HG02798 (cell line): ENCODE results near the gene HBM.
"Not testable (repeated sequence)": the region's sequence is repeated elsewhere in the genome, so short reads cannot be mapped to it uniquely, and the experiment has no call there.

Experiments used
- ATAC-seq: cut with Tn5 transposase; IDR thresholded peaks from one replicate; pipeline ENCODE4 v1.9.1; 2021; ENCODE audit warnings: mild to moderate bottlenecking; ENCODE audit not compliant: unreplicated experiment, poor library complexity

Gene HBM

DNA sequence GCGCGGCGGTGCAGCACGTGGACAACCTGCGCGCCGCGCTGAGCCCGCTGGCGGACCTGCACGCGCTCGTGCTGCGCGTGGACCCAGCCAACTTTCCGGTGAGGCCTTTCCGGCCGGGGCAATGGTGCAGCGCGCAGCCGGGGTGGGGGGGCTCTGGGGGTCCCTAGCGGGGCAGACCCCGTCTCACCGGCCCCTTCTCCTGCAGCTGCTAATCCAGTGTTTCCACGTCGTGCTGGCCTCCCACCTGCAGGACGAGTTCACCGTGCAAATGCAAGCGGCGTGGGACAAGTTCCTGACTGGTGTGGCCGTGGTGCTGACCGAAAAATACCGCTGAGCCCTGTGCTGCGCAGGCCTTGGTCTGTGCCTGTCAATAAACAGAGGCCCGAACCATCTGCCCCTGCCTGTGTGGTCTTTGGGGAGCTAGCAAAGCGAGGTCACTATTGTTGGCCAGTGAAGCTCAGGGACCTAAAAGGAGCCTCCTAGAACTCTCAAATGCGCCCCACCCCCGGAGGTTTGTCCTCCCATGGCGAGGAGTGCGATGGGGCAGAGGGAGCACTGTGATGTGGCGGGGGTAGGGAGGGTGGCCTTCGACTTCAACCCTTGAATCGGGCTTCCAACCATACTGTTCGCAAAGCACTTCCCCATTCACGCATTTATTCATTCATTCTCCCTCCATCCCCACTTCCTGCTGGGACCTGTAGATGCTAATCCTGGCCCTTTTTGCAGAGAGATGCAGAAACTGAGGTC is 770 bp downstream of the HBM start:
- ATAC-seq: no peak

DNA sequence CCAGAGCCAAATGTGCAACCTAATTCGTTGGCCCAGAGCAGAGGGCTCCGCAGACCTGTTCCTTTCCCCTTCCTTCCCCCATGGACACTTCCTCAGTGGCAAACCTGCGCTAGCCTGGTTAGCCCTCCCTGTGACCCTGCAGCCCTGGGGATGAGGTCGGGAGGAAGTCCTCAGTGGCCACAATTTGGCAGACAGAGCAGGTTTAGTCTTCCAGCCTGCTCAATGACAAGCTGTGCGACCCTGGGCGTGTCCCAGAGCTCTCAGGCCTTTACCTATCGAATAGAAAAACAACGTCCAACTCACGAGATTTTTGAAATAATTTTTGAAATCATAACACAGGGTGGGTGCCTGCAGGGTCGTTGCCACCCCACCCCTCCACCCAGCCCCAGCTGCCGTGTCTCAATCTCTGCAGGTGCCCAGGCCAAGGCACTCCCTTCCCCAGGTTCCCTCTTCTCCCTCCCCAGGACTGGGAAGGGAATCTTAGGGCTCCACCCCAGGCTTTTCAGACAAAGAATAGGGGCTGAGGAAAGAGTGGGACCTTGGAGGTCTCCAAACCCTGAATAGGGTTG is 1.4 kb downstream of the HBM start:
- ATAC-seq: no peak

DNA sequence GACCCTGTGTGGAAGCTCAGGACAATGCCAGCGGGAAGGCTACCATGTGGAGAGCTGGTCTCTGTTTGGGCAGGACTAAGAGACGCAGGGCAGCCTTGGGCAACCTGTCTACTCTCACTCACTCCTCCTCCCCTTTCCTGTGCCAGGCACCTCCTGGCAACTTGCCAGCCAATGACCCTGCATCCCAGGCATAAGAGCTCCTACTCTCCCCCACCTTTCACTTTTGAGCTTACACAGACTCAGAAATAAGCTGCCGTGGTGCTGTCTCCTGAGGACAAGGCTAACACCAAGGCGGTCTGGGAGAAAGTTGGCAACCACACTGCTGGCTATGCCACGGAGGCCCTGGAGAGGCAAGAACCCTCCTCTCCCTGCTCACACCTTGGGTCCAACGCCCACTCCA is 2.6 kb downstream of the HBM start:
- ATAC-seq: no peak

DNA sequence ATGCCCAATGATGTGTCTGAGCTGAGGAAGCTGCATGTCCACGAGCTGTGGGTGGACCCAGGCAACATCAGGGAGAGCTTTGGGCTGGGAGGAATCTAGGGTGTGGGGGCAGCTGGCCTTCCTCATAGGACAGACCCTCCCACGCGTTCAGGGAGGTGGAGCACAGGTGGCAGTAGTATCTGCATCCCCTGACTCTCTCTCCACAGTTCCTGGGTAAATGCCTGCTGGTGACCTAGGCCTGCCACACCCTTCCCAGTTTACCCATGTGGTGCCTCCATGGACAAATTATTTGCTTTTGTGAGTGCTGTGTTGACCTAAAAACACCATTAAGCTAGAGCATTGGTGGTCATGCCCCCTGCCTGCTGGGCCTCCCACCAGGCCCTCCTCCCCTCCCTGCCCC is 3.2 kb downstream of the HBM start:
- ATAC-seq: no peak

DNA sequence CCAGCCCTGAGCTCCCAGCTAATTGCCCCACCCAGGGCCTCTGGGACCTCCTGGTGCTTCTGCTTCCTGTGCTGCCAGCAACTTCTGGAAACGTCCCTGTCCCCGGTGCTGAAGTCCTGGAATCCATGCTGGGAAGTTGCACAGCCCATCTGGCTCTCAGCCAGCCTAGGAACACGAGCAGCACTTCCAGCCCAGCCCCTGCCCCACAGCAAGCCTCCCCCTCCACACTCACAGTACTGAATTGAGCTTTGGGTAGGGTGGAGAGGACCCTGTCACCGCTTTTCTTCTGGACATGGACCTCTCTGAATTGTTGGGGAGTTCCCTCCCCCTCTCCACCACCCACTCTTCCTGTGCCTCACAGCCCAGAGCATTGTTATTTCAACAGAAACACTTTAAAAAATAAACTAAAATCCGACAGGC is 4.3 kb downstream of the HBM start:
- not testable (repeated sequence) for ATAC-seq

DNA sequence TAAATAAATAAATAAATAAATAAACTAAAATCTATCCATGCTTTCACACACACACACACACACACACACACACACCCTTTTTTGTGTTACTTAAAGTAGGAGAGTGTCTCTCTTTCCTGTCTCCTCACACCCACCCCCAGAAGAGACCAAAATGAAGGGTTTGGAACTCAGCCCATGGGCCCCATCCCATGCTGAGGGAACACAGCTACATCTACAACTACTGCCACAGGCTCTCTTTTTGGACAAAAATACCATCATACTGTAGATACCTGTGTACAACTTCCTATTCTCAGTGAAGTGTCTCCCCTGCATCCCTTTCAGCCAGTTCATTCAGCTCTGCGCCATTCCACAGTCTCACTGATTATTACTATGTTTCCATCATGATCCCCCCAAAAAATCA is 5.0 kb downstream of the HBM start:
- no peak for ATAC-seq

DNA sequence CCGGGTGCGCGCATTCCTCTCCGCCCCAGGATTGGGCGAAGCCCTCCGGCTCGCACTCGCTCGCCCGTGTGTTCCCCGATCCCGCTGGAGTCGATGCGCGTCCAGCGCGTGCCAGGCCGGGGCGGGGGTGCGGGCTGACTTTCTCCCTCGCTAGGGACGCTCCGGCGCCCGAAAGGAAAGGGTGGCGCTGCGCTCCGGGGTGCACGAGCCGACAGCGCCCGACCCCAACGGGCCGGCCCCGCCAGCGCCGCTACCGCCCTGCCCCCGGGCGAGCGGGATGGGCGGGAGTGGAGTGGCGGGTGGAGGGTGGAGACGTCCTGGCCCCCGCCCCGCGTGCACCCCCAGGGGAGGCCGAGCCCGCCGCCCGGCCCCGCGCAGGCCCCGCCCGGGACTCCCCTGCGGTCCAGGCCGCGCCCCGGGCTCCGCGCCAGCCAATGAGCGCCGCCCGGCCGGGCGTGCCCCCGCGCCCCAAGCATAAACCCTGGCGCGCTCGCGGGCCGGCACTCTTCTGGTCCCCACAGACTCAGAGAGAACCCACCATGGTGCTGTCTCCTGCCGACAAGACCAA is 6.7 kb downstream of the HBM start, which contains the start of gene HBA2:
TSS of gene HBA2 (plus strand) at position 503 of the 568 bp plus-strand sequence. CDS start at position 540, 37 bp downstream.
- not testable (repeated sequence) for ATAC-seq

DNA sequence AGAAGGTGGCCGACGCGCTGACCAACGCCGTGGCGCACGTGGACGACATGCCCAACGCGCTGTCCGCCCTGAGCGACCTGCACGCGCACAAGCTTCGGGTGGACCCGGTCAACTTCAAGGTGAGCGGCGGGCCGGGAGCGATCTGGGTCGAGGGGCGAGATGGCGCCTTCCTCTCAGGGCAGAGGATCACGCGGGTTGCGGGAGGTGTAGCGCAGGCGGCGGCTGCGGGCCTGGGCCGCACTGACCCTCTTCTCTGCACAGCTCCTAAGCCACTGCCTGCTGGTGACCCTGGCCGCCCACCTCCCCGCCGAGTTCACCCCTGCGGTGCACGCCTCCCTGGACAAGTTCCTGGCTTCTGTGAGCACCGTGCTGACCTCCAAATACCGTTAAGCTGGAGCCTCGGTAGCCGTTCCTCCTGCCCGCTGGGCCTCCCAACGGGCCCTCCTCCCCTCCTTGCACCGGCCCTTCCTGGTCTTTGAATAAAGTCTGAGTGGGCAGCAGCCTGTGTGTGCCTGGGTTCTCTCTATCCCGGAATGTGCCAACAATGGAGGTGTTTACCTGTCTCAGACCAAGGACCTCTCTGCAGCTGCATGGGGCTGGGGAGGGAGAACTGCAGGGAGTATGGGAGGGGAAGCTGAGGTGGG is 7.6 kb downstream of the HBM start:
- not testable (repeated sequence) for ATAC-seq

DNA sequence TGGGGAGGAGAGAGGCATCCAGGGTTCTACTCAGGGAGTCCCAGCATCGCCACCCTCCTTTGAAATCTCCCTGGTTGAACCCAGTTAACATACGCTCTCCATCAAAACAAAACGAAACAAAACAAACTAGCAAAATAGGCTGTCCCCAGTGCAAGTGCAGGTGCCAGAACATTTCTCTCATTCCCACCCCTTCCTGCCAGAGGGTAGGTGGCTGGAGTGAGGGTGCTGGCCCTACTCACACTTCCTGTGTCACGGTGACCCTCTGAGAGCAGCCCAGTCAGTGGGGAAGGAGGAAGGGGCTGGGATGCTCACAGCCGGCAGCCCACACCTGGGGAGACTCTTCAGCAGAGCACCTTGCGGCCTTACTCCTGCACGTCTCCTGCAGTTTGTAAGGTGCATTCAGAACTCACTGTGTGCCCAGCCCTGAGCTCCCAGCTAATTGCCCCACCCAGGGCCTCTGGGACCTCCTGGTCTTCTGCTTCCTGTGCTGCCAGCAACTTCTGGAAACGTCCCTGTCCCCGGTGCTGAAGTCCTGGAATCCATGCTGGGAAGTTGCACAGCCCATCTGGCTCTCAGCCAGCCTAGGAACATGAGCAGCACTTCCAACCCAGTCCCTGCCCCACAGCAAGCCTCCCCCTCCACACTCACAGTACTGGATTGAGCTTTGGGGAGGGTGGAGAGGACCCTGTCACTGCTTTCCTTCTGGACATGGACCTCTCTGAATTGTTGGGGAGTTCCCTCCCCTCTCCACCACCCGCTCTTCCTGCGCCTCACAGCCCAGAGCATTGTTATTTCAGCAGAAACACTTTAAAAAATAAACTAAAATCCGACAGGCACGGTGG is 8.4 kb downstream of the HBM start:
- ATAC-seq: not testable (repeated sequence)

DNA sequence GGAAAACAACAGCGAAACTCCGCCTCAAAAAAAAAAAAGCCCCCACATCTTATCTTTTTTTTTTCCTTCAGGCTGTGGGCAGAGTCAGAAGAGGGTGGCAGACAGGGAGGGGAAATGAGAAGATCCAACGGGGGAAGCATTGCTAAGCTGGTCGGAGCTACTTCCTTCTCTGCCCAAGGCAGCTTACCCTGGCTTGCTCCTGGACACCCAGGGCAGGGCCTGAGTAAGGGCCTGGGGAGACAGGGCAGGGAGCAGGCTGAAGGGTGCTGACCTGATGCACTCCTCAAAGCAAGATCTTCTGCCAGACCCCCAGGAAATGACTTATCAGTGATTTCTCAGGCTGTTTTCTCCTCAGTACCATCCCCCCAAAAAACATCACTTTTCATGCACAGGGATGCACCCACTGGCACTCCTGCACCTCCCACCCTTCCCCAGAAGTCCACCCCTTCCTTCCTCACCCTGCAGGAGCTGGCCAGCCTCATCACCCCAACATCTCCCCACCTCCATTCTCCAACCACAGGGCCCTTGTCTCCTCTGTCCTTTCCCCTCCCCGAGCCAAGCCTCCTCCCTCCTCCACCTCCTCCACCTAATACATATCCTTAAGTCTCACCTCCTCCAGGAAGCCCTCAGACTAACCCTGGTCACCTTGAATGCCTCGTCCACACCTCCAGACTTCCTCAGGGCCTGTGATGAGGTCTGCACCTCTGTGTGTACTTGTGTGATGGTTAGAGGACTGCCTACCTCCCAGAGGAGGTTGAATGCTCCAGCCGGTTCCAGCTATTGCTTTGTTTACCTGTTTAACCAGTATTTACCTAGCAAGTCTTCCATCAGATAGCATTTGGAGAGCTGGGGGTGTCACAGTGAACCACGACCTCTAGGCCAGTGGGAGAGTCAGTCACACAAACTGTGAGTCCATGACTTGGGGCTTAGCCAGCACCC is 9.5 kb downstream of the HBM start:
- ATAC-seq: no peak

DNA sequence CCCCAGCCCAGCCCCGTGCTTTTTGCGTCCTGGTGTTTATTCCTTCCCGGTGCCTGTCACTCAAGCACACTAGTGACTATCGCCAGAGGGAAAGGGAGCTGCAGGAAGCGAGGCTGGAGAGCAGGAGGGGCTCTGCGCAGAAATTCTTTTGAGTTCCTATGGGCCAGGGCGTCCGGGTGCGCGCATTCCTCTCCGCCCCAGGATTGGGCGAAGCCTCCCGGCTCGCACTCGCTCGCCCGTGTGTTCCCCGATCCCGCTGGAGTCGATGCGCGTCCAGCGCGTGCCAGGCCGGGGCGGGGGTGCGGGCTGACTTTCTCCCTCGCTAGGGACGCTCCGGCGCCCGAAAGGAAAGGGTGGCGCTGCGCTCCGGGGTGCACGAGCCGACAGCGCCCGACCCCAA is 10.2 kb downstream of the HBM start:
- ATAC-seq: not testable (repeated sequence)

DNA sequence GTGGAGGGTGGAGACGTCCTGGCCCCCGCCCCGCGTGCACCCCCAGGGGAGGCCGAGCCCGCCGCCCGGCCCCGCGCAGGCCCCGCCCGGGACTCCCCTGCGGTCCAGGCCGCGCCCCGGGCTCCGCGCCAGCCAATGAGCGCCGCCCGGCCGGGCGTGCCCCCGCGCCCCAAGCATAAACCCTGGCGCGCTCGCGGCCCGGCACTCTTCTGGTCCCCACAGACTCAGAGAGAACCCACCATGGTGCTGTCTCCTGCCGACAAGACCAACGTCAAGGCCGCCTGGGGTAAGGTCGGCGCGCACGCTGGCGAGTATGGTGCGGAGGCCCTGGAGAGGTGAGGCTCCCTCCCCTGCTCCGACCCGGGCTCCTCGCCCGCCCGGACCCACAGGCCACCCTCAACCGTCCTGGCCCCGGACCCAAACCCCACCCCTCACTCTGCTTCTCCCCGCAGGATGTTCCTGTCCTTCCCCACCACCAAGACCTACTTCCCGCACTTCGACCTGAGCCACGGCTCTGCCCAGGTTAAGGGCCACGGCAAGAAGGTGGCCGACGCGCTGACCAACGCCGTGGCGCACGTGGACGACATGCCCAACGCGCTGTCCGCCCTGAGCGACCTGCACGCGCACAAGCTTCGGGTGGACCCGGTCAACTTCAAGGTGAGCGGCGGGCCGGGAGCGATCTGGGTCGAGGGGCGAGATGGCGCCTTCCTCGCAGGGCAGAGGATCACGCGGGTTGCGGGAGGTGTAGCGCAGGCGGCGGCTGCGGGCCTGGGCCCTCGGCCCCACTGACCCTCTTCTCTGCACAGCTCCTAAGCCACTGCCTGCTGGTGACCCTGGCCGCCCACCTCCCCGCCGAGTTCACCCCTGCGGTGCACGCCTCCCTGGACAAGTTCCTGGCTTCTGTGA is 11.0 kb downstream of the HBM start, which contains the start of gene HBA1:
TSS of gene HBA1 (plus strand) at position 204 of the 906 bp plus-strand sequence. CDS start at position 241, 37 bp downstream.
- ATAC-seq: not testable (repeated sequence)

DNA sequence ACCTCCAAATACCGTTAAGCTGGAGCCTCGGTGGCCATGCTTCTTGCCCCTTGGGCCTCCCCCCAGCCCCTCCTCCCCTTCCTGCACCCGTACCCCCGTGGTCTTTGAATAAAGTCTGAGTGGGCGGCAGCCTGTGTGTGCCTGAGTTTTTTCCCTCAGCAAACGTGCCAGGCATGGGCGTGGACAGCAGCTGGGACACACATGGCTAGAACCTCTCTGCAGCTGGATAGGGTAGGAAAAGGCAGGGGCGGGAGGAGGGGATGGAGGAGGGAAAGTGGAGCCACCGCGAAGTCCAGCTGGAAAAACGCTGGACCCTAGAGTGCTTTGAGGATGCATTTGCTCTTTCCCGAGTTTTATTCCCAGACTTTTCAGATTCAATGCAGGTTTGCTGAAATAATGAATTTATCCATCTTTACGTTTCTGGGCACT is 11.6 kb downstream of the HBM start:
- no peak for ATAC-seq

DNA sequence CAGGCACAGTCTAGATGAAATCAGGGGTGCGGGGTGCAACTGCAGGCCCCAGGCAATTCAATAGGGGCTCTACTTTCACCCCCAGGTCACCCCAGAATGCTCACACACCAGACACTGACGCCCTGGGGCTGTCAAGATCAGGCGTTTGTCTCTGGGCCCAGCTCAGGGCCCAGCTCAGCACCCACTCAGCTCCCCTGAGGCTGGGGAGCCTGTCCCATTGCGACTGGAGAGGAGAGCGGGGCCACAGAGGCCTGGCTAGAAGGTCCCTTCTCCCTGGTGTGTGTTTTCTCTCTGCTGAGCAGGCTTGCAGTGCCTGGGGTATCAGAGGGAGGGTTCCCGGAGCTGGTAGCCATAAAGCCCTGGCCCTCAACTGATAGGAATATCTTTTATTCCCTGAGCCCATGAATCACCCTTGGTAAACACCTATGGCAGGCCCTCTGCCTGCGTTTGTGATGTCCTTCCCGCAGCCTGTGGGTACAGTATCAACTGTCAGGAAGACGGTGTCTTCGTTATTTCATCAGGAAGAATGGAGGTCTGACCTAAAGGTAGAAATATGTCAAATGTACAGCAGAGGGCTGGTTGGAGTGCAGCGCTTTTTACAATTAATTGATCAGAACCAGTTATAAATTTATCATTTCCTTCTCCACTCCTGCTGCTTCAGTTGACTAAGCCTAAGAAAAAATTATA is 12.3 kb downstream of the HBM start:
- no peak for ATAC-seq

DNA sequence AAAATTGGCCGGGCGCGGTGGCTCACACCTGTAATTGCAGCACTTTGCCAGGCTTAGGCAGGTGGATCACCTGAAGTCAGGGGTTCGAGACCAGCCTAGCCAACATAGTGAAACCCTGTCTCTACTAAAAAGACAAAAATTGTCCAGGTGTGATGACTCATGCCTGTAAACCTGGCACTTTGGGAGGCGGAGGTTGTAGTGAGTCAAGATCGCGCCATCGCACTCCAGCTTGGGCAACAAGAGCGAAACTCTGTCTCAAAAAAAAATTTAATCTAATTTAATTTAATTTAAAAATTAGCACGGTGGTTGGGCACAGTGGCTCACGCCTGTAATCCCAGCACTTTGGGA is 12.9 kb downstream of the HBM start:
- no peak for ATAC-seq

DNA sequence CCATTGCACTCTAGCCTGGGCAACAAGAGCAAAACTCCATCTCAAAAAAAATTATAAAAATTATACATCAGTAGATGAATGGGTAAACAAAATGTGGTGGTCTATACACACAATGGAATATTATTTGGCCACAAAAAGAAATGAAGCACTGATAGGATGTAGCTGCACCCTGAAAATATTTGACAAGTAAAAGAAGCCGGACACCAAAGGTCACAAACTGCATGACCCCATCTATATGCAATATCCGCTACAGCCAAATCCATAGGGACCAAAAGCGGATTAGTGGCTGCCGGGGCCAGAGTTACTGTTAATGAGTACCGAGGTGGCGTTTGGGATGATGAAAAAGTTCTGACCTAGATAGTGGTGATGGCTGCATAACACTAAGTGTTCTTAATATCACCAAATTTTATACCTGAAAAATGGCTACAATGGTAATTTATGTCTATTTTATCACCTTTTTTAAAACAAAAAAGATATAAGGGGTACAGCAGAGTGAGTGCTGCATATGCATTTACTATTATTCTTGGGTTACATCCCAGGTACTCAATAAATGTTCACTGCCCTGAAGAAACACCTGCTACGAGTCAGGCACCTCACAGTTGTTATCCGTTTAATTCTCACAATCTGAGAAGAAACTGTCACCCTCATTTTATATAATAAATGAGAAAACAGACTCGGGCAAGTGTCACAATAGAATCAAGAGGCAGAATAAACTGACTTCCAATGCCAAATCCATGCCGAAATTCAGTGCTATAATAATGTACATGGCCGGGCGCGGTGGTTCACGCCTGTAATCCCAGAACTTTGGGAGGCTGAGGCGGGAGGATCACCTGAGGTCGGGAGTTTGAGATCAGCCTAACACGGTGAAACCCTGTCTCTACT is 13.7 kb downstream of the HBM start:
- ATAC-seq: no peak
